HCT116 (cell line): Measurements from ENCODE around the gene DPP6. TPM values are rescaled to one million over a fixed set of nuclear protein-coding genes. Genes with fewer than 3 reads are reported as not detected.

ENCODE experiments used
- ATAC-seq: fragments of 200-7000 bp; cut with Tn5 transposase; 2 replicates; pipeline ENCODE4 v1.9.1; 2020; ENCODE audit warnings: mild to moderate bottlenecking, moderate library complexity
- BruUV-seq: library from RNA; stranded (reverse); fragments of 400-500 nt; replicated peaks from 2 replicates; lab custom pipeline; 2021; lab: Mats Ljungman, UMichigan
- CTCF ChIA-PET: fragments of 300-600 bp; sonication (Branson Sonifier 250); formaldehyde crosslinking; loops from one replicate; lab custom pipeline; 2021; ENCODE audit warnings: antibody characterized with exemption; lab: Charles Lee
- POLR2A ChIA-PET: fragments of 300-600, 350-600 bp; sonication (Branson Sonifier 250); formaldehyde crosslinking; loops from one replicate; lab custom pipeline; 2021; ENCODE audit warnings: antibody characterized with exemption; lab: Charles Lee
- RAD21 ChIA-PET, 2 experiments: fragments of 300-600 bp; sonication (Branson Sonifier 250); formaldehyde crosslinking; loops; one replicate each; lab custom pipeline; 2023; ENCODE audit warnings: low total read pairs in 2 of 2; ENCODE audit not compliant: uncharacterized antibody in 2 of 2, unreplicated experiment in 2 of 2, low non-redundant PET in 1 of 2; lab: Charles Lee
- DNase-seq: peaks from one replicate; pipeline ENCODE4 v3.0.0-alpha.2; 2010; ENCODE audit warnings: low read depth, low spot score
- H2AFZ ChIP-seq: fragments of 200-600 bp; shearing (Covaris generic), sonication (generic); 2 replicates; pipeline ENCODE4 v1.6.1; 2017; ENCODE audit warnings: low read depth, mixed run types, mixed read lengths, antibody characterized with exemption, low read length; ENCODE audit not compliant: poor library complexity, severe bottlenecking
- H3K27ac ChIP-seq: 2 replicates; pipeline ENCODE4 v1.5.1; 2012; ENCODE audit warnings: low read depth, low read length
- H3K27me3 ChIP-seq: fragments of 200-600 bp; sonication (generic); 2 replicates; pipeline ENCODE4 v1.6.1; 2016; ENCODE audit warnings: mixed run types, low read length, mixed read lengths; ENCODE audit not compliant: insufficient read depth
- H3K36me3 ChIP-seq, 2 experiments: fragments of 200-500 bp in 1 of 2; fragments of 200-600 bp in 1 of 2; sonication (Bioruptor generic) in 1 of 2; sonication (generic) in 1 of 2; 2 replicates each; pipeline versions ENCODE4 v1.5.1 to v1.6.1; 2014 to 2016; ENCODE audit warnings: low read length in 2 of 2, inconsistent platforms in 1 of 2, mixed read lengths in 1 of 2, mixed run types in 1 of 2; ENCODE audit not compliant: insufficient read depth in 2 of 2, control insufficient read depth in 1 of 2
- H3K4me1 ChIP-seq, 2 experiments: fragments of 200-600 bp in 1 of 2; sonication (generic) in 1 of 2; 2 replicates each; pipeline versions ENCODE4 v1.5.1 to v1.6.1; 2012 to 2017; ENCODE audit warnings: low read length in 2 of 2, inconsistent platforms in 1 of 2, mild to moderate bottlenecking in 1 of 2, mixed read lengths in 1 of 2, mixed run types in 1 of 2, moderate library complexity in 1 of 2; ENCODE audit not compliant: insufficient read depth in 2 of 2, control insufficient read depth in 1 of 2
- H3K4me2 ChIP-seq: fragments of 200-600 bp; sonication (generic); 2 replicates; pipeline ENCODE4 v1.6.1; 2017; ENCODE audit warnings: mixed run types, low read length, mixed read lengths
- H3K4me3 ChIP-seq, 2 experiments: fragments of 200-600 bp in 1 of 2; sonication (generic) in 1 of 2; replicated peaks in 1 of 2; 2 replicates each; pipeline ENCODE4 v1.5.1; 2011 to 2016; ENCODE audit warnings: low read length in 2 of 2, control low read depth in 1 of 2, low read depth in 1 of 2, mild to moderate bottlenecking in 1 of 2, mixed read lengths in 1 of 2, mixed run types in 1 of 2
- H3K79me2 ChIP-seq: fragments of 200-600 bp; sonication (generic); 2 replicates; pipeline ENCODE4 v1.6.1; 2017; ENCODE audit warnings: mild to moderate bottlenecking, mixed run types, low read length, moderate library complexity, mixed read lengths; ENCODE audit not compliant: insufficient read depth
- H3K9ac ChIP-seq: fragments of 200-600 bp; sonication (generic); 2 replicates; pipeline ENCODE4 v1.6.1; 2016; ENCODE audit warnings: low read length, mixed read lengths
- H3K9me2 ChIP-seq: fragments of 200-600 bp; sonication (generic), shearing (Covaris generic); 2 replicates; pipeline ENCODE4 v1.6.1; 2017; ENCODE audit warnings: mixed run types, mild to moderate bottlenecking, moderate library complexity; ENCODE audit not compliant: insufficient read depth
- H3K9me3 ChIP-seq, 2 experiments: fragments of 200-500 bp in 1 of 2; fragments of 200-600 bp in 1 of 2; sonication (Bioruptor generic) in 1 of 2; sonication (generic) in 1 of 2; 2 replicates each; pipeline ENCODE4 v1.6.1; 2014 to 2017; ENCODE audit warnings: low read length in 2 of 2, mixed read lengths in 2 of 2, inconsistent platforms in 1 of 2, low read depth in 1 of 2, mild to moderate bottlenecking in 1 of 2, mixed run types in 1 of 2, moderate library complexity in 1 of 2; ENCODE audit not compliant: control insufficient read depth in 1 of 2, insufficient read depth in 1 of 2
- H4K20me1 ChIP-seq: fragments of 200-600 bp; sonication (generic), shearing (Covaris generic); 2 replicates; pipeline ENCODE4 v1.6.1; 2017; ENCODE audit warnings: mixed run types, mild to moderate bottlenecking, moderate library complexity; ENCODE audit not compliant: insufficient read depth
- CTCF ChIP-seq, 3 experiments: fragments of 200-600 bp in 1 of 3; sonication (generic) in 1 of 3; IDR thresholded peaks in 2 of 3; conservative IDR thresholded peaks in 1 of 3; 2 replicates each; pipeline ENCODE4 v1.5.1; 2012 to 2017; ENCODE audit warnings: low read depth in 2 of 3, low read length in 2 of 3, antibody characterized with exemption in 1 of 3, borderline replicate concordance in 1 of 3, control low read depth in 1 of 3, mild to moderate bottlenecking in 1 of 3, mixed read lengths in 1 of 3, mixed run types in 1 of 3, moderate library complexity in 1 of 3; ENCODE audit not compliant: insufficient read depth in 1 of 3
- EZH2 ChIP-seq: fragments of 200-600 bp; sonication (generic); IDR thresholded peaks from 2 replicates; pipeline ENCODE4 v1.6.1; 2017; ENCODE audit warnings: antibody characterized with exemption, mixed run types
- POLR2AphosphoS5 ChIP-seq: IDR thresholded peaks from 2 replicates; pipeline ENCODE4 v1.6.1; 2011; ENCODE audit warnings: mild to moderate bottlenecking, low read depth, low read length, moderate library complexity
- RAD21 ChIP-seq: IDR thresholded peaks from 2 replicates; pipeline ENCODE4 v1.6.1; 2012; ENCODE audit warnings: low read depth, mild to moderate bottlenecking
- ZFX ChIP-seq: fragments of 450-650 bp; IDR thresholded peaks from 2 replicates; pipeline ENCODE4 v1.6.1; 2017
- intact Hi-C: fragments of 100-400 bp; cut with micrococcal nuclease; formaldehyde crosslinking; loops from 2 replicates; pipeline ENCODE4 v1.10.0; 2022
- total RNA-seq: library from RNA; stranded (reverse); gene quantifications from one replicate; pipeline ENCODE4 v1.2.1, GENCODE V29; 2021; ENCODE audit not compliant: unreplicated experiment
- TF ChIP-seq, protein P1 (sequence below): IDR thresholded peaks from 2 replicates; pipeline ENCODE4 v1.6.1; 2012; ENCODE audit warnings: low read depth

The DPP6 gene
- total RNA-seq, 1 experiment from 2014 or later, result not detected

DNA sequence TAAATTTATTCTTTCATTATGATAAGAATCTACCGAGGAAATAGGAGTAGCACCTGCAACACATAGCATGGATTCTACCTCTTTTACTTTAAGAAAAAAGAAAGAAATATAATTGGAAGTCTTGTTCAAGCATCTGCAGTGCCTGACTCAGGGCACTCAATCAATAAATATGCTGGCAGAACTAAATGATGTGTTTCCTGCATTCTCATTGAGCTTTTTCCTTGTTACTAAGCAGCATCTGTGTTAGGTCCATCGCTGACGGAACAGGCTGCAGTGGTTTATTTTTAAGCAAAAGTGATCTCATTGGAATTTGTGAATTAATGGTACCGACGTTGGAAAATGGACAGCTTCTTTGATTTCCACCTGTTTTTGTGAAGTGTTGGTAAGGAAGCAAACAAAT, 417.5 kb downstream of the DPP6 start:
- DNase-seq (no peak), ATAC-seq (no peak)
- Histone ChIP-seq H3K9ac (no peak overlapping the region), H3K4me2 (no peak overlapping the region), H3K36me3 (no peaks in the 10 kb centered on the region; a peak in 1 of 4 replicates), H3K4me3 (no peak overlapping the region), H3K4me1 (no peaks in the 10 kb centered on the region), H3K9me3 (peaks cover 0 to 14% of the 10 kb centered on the region in 2 experiments; a peak in 2 of 4 replicates), H2AFZ (no peak overlapping the region), H3K27me3 (no peaks in the 10 kb centered on the region), H3K79me2 (no peaks in the 10 kb centered on the region), H3K9me2 (no peaks in the 10 kb centered on the region), H4K20me1 (no peaks in the 10 kb centered on the region), H3K27ac (no peak overlapping the region)
- BruUV-seq, result no TSS peak
- intact Hi-C loops, result no loop called here
- CTCF ChIA-PET, result no interaction called here
- POLR2A ChIA-PET, result no interaction called here
- RAD21 ChIA-PET, result no interaction called here
- TF ChIP-seq, protein P1, sequence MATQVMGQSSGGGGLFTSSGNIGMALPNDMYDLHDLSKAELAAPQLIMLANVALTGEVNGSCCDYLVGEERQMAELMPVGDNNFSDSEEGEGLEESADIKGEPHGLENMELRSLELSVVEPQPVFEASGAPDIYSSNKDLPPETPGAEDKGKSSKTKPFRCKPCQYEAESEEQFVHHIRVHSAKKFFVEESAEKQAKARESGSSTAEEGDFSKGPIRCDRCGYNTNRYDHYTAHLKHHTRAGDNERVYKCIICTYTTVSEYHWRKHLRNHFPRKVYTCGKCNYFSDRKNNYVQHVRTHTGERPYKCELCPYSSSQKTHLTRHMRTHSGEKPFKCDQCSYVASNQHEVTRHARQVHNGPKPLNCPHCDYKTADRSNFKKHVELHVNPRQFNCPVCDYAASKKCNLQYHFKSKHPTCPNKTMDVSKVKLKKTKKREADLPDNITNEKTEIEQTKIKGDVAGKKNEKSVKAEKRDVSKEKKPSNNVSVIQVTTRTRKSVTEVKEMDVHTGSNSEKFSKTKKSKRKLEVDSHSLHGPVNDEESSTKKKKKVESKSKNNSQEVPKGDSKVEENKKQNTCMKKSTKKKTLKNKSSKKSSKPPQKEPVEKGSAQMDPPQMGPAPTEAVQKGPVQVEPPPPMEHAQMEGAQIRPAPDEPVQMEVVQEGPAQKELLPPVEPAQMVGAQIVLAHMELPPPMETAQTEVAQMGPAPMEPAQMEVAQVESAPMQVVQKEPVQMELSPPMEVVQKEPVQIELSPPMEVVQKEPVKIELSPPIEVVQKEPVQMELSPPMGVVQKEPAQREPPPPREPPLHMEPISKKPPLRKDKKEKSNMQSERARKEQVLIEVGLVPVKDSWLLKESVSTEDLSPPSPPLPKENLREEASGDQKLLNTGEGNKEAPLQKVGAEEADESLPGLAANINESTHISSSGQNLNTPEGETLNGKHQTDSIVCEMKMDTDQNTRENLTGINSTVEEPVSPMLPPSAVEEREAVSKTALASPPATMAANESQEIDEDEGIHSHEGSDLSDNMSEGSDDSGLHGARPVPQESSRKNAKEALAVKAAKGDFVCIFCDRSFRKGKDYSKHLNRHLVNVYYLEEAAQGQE, result no peak
- no peak for TF ChIP-seq POLR2AphosphoS5
- TF ChIP-seq CTCF (IDR thresholded peaks at IDR 0.05 in 2 of 3, conservative IDR thresholded peaks at IDR 0.05 in 1 of 3; ENCODE audit: borderline replicate concordance in 1 of 3, insufficient read depth in 1 of 3, low read depth in 2 of 3, low read length in 2 of 3), result no peak
- TF ChIP-seq RAD21, result no peak
- TF ChIP-seq EZH2, result no peak
- TF ChIP-seq ZFX, result no peak
